Fibroblast of lung (primary cell): Measurements from ENCODE around the gene CYTH2.

Experiments used
- EZH2 ChIP-seq: IDR thresholded peaks from 2 replicates; pipeline ENCODE4 v1.5.1; 2012; ENCODE audit warnings: low read length, control low read depth, mild to moderate bottlenecking; ENCODE audit errors: missing control alignments
- TF ChIP-seq, protein P1 (sequence below), 2 donors: IDR thresholded peaks in 1 of 2; conservative IDR thresholded peaks in 1 of 2; 1 replicate in 1 of 2; 2 replicates in 1 of 2; pipeline ENCODE4 v1.5.1; 2011 to 2012; ENCODE audit warnings: low read length in 2 of 2, control low read depth in 1 of 2, inconsistent platforms in 1 of 2, low read depth in 1 of 2, mild to moderate bottlenecking in 1 of 2

DNA sequence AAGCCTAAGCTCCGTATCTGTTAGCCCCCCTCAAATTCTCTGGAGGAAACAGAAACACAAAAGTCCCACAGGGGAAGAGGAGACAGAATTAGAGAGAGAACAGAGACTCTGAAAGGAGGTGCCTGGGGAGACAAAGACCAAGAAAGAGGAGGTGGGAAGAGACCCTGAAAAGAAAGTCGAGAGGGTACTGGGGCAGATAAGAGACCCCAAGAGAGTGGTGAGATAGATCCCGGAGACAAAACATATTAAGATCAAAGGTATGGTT lies 24.3 kb upstream of the CYTH2 start:
- TF ChIP-seq, protein P1, sequence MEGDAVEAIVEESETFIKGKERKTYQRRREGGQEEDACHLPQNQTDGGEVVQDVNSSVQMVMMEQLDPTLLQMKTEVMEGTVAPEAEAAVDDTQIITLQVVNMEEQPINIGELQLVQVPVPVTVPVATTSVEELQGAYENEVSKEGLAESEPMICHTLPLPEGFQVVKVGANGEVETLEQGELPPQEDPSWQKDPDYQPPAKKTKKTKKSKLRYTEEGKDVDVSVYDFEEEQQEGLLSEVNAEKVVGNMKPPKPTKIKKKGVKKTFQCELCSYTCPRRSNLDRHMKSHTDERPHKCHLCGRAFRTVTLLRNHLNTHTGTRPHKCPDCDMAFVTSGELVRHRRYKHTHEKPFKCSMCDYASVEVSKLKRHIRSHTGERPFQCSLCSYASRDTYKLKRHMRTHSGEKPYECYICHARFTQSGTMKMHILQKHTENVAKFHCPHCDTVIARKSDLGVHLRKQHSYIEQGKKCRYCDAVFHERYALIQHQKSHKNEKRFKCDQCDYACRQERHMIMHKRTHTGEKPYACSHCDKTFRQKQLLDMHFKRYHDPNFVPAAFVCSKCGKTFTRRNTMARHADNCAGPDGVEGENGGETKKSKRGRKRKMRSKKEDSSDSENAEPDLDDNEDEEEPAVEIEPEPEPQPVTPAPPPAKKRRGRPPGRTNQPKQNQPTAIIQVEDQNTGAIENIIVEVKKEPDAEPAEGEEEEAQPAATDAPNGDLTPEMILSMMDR (conservative IDR thresholded peaks at IDR 0.05 in 1 of 2, IDR thresholded peaks at IDR 0.05 in 1 of 2; ENCODE audit: low read depth in 1 of 2, low read length in 2 of 2): no peak
- no peak for TF ChIP-seq EZH2
